Right lobe of liver (tissue), 4 donors: ENCODE data around the gene CAPSL.
"Not testable (repeated sequence)": the region's sequence is repeated elsewhere in the genome, so short reads cannot be mapped to it uniquely, and the experiment has no call there.

ENCODE experiments used
- POLR2A ChIP-seq: fragments of 450-650 bp; IDR thresholded peaks from one replicate; pipeline ENCODE4 v1.6.1; 2017; ENCODE audit warnings: antibody characterized with exemption, mild to moderate bottlenecking
- TF ChIP-seq, protein P1 (sequence below), 4 donors: fragments of 200-600 bp in 3 of 4; fragments of 450-650 bp in 1 of 4; IDR thresholded peaks; one replicate each; pipeline versions ENCODE4 v1.5.1 to v1.8.0; 2016 to 2022; ENCODE audit warnings: antibody characterized with exemption in 4 of 4, mild to moderate bottlenecking in 2 of 4
- donor health status: DM: no; HTN: no; CAD: no.
- donor health status: DM: no; HTN: no; CAD: no.
- donor health status: DM: no; HTN: yes; CAD: no.

DNA sequence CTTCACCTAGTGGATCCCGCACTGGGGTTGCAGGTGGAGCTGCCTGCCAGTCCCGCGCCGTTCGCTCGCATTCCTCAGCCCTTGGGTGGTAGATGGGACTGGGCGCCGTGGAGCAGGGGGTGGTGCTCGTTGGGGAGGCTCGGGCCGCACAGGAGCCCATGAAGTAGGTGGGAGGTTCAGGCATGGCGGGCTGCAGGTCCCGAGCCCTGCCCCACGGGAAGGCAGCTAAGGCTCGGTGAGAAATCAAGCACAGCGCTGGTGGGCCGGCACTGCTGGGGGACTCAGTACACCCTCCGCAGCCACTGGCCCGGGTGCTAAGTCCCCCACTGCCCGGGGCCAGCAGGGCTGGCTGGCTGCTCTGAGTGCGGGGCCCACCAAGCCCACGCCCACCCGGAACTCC lies 45.6 kb downstream of the CAPSL start:
- TF ChIP-seq POLR2A: not testable (repeated sequence)
- TF ChIP-seq, protein P1, sequence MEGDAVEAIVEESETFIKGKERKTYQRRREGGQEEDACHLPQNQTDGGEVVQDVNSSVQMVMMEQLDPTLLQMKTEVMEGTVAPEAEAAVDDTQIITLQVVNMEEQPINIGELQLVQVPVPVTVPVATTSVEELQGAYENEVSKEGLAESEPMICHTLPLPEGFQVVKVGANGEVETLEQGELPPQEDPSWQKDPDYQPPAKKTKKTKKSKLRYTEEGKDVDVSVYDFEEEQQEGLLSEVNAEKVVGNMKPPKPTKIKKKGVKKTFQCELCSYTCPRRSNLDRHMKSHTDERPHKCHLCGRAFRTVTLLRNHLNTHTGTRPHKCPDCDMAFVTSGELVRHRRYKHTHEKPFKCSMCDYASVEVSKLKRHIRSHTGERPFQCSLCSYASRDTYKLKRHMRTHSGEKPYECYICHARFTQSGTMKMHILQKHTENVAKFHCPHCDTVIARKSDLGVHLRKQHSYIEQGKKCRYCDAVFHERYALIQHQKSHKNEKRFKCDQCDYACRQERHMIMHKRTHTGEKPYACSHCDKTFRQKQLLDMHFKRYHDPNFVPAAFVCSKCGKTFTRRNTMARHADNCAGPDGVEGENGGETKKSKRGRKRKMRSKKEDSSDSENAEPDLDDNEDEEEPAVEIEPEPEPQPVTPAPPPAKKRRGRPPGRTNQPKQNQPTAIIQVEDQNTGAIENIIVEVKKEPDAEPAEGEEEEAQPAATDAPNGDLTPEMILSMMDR (IDR thresholded peaks at IDR 0.05): not testable (repeated sequence)
